Activated CD4-positive, alpha-beta T cell treated with anti-CD3 and anti-CD28 coated beads for 48 hours (primary cell): ENCODE measurements around the gene TFB1M.
"Not testable (repeated sequence)": the region's sequence is repeated elsewhere in the genome, so short reads cannot be mapped to it uniquely, and the experiment has no call there.

ENCODE experiments used
- DNase-seq: peaks from one replicate; pipeline ENCODE4 v3.0.0-alpha.2; 2020

The TFB1M gene

GRCh38 chr6:155329460-155330132 is 15.3 kb upstream of the TFB1M start:
- DNase-seq, result no peak

GRCh38 chr6:155328539-155329459 is 14.5 kb upstream of the TFB1M start:
- no peak for DNase-seq

GRCh38 chr6:155328074-155328538 is 13.8 kb upstream of the TFB1M start:
- DNase-seq, result no peak

GRCh38 chr6:155327326-155328073 is 13.2 kb upstream of the TFB1M start:
- peak; percentile 74 for DNase-seq

- DNase-seq, result no peak
These were observed 11.6 kb upstream of the TFB1M start for GRCh38 chr6:155325700-155326516.

GRCh38 chr6:155324993-155325392 is 10.7 kb upstream of the TFB1M start:
- DNase-seq, result no peak

- no peak for DNase-seq
These were observed 9.9 kb upstream of the TFB1M start for GRCh38 chr6:155324172-155324571.

GRCh38 chr6:155319902-155320301 is 5.6 kb upstream of the TFB1M start:
- no peak for DNase-seq

GRCh38 chr6:155317186-155317585 is 2.9 kb upstream of the TFB1M start:
- no peak for DNase-seq

- DNase-seq, result no peak
These were observed 2.1 kb upstream of the TFB1M start for GRCh38 chr6:155316419-155316818.

- DNase-seq, result no peak
These were observed 1.2 kb upstream of the TFB1M start for GRCh38 chr6:155315516-155315871.

- peak; percentile 71 for DNase-seq
These were observed 660 bp upstream of the TFB1M start for GRCh38 chr6:155314773-155315515.

- DNase-seq, result peak; percentile 13
These were observed 637 bp downstream of the TFB1M start for GRCh38 chr6:155313602-155314091.

- DNase-seq, result not testable (repeated sequence)
These were observed 1.3 kb downstream of the TFB1M start for GRCh38 chr6:155312950-155313349.

GRCh38 chr6:155311583-155311982 is 2.7 kb downstream of the TFB1M start:
- no peak for DNase-seq

- no peak for DNase-seq
These were observed 3.2 kb downstream of the TFB1M start for GRCh38 chr6:155311086-155311485.

- DNase-seq, result no peak
These were observed 3.7 kb downstream of the TFB1M start for GRCh38 chr6:155310596-155310995.

GRCh38 chr6:155309150-155309549 is 5.1 kb downstream of the TFB1M start:
- DNase-seq, result no peak

- no peak for DNase-seq
These were observed 7.3 kb downstream of the TFB1M start for GRCh38 chr6:155306958-155307357.

- DNase-seq, result no peak
These were observed 10.9 kb downstream of the TFB1M start for GRCh38 chr6:155303361-155303870.

- DNase-seq, result no peak
These were observed 12.4 kb downstream of the TFB1M start for GRCh38 chr6:155301867-155302266.
